ENCODE measurements around the gene LAMA3.

The LAMA3 gene

DNA sequence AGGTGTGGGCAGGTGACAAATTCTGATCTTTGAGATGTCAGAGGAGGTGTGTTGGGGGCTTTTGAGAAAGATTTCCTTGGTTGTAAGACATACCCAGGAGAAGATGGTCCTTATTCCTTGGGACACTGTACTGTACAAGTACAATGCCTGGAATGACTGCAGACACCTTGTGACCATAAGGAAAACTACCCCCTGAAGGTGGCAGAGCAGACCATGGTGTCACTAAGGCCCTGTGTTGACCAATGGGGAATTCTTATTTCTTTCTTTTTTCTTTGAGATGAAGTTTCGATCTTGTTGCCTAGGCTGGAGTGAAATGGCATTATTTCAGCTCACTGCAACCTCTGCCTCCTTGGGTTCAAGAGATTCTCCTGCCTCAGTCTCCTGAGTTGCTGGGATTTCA is 22.1 kb upstream of the LAMA3 start:
- no peak overlapping the region for H3K23ac ChIP-seq (ENCODE audit: low read depth, low read length, poor library complexity)
- DNase-seq (ENCODE audit: low spot score), result no peak
- no peak overlapping the region for H3K18ac ChIP-seq (ENCODE audit: low read length)
- no peaks in the 10 kb centered on the region for H3K36me3 ChIP-seq (replicated peaks in 1 of 2; ENCODE audit: control insufficient read depth in 2 of 2, insufficient read depth in 2 of 2, low read length in 2 of 2)
- H4K91ac ChIP-seq (ENCODE audit: low read depth, low read length, poor library complexity), result no peak overlapping the region
- H3K4me1 ChIP-seq (ENCODE audit: control insufficient read depth in 2 of 2, insufficient read depth in 1 of 2, low read depth in 1 of 2, low read length in 2 of 2), result peaks cover 0 to 3% of the 10 kb centered on the region in 2 donors
- H2BK5ac ChIP-seq (ENCODE audit: low read length), result no peak overlapping the region
- H2BK120ac ChIP-seq (ENCODE audit: low read depth, low read length), result no peak overlapping the region
- H3K79me1 ChIP-seq (ENCODE audit: low read depth, low read length), result no peaks in the 10 kb centered on the region
- no peak overlapping the region for H3K4ac ChIP-seq (ENCODE audit: low read length)
- WGBS, 2 donors (ENCODE audit: extremely low coverage in 2 of 2, insufficient read length in 2 of 2, insufficient replicate concordance in 1 of 2), result no CpG with 5 or more reads among the region's 1 CpG
- no peak overlapping the region for H2AK5ac ChIP-seq (ENCODE audit: low read depth, low read length)
- no peak overlapping the region for H2AFZ ChIP-seq (ENCODE audit: low read length)
- H2BK15ac ChIP-seq (ENCODE audit: low read length), result no peak overlapping the region
- H3K4me3 ChIP-seq (ENCODE audit: low read length in 2 of 2), result no peak overlapping the region
- H3K4me2 ChIP-seq (ENCODE audit: insufficient read depth, low read length, poor library complexity, severe bottlenecking), result no peak overlapping the region
- H2BK12ac ChIP-seq (ENCODE audit: low read length), result no peak overlapping the region
- H3K9ac ChIP-seq (ENCODE audit: low read depth, low read length, poor library complexity), result no peak overlapping the region
- H3K9me3 ChIP-seq (replicated peaks in 1 of 2; ENCODE audit: control insufficient read depth in 2 of 2, insufficient read depth in 1 of 2, low read depth in 1 of 2, low read length in 2 of 2), result no peaks in the 10 kb centered on the region
- H3K27me3 ChIP-seq (ENCODE audit: control insufficient read depth in 3 of 3, insufficient read depth in 3 of 3, low read depth in 1 of 3, low read length in 3 of 3), result peaks cover 0 to 46% (median 9%) of the 10 kb centered on the region in 3 experiments
- H3K14ac ChIP-seq (ENCODE audit: low read length), result no peak overlapping the region
- no peak overlapping the region for H3K27ac ChIP-seq (replicated peaks; ENCODE audit: low read length)
- no peak overlapping the region for H4K8ac ChIP-seq (ENCODE audit: low read depth, low read length)

DNA sequence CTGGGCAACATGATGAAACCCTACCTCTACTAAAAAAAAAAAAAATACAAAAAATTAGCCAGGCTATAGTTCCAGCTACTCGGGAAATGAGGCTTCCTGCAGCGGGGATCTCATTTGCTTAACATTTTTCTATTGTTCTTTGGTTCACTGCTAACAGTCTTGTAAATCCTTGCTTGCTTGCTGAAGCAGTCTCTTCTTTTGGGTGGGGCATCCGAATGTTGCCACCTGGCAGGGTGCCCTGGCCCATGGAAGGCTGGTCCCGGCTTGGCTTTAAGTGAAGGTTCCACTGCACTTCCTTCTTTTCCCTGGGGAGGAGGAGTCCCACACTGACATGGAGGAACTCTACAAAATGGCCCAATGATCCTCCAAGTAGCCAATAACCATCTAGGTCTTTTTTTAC is 20.5 kb upstream of the LAMA3 start:
- Histone ChIP-seq H2BK5ac (ENCODE audit: low read length) (no peak overlapping the region), H2AK5ac (ENCODE audit: low read depth, low read length) (no peak overlapping the region), H3K27ac (replicated peaks; ENCODE audit: low read length) (no peak overlapping the region), H3K4ac (ENCODE audit: low read length) (no peak overlapping the region), H3K4me2 (ENCODE audit: insufficient read depth, low read length, poor library complexity, severe bottlenecking) (no peak overlapping the region), H3K79me1 (ENCODE audit: low read depth, low read length) (no peaks in the 10 kb centered on the region), H3K23ac (ENCODE audit: low read depth, low read length, poor library complexity) (no peak overlapping the region), H4K8ac (ENCODE audit: low read depth, low read length) (no peak overlapping the region), H3K36me3 (replicated peaks in 1 of 2; ENCODE audit: control insufficient read depth in 2 of 2, insufficient read depth in 2 of 2, low read length in 2 of 2) (no peaks in the 10 kb centered on the region), H3K18ac (ENCODE audit: low read length) (no peak overlapping the region), H2AFZ (ENCODE audit: low read length) (no peak overlapping the region), H3K4me3 (ENCODE audit: low read length in 2 of 2) (no peak overlapping the region), H3K27me3 (ENCODE audit: control insufficient read depth in 3 of 3, insufficient read depth in 3 of 3, low read depth in 1 of 3, low read length in 3 of 3) (peaks cover 0 to 31% (median 2%) of the 10 kb centered on the region in 3 experiments), H4K91ac (ENCODE audit: low read depth, low read length, poor library complexity) (no peak overlapping the region), H2BK15ac (ENCODE audit: low read length) (no peak overlapping the region), H3K4me1 (ENCODE audit: control insufficient read depth in 2 of 2, insufficient read depth in 1 of 2, low read depth in 1 of 2, low read length in 2 of 2) (no peaks in the 10 kb centered on the region), H3K14ac (ENCODE audit: low read length) (no peak overlapping the region), H2BK120ac (ENCODE audit: low read depth, low read length) (no peak overlapping the region), H3K9me3 (replicated peaks in 1 of 2; ENCODE audit: control insufficient read depth in 2 of 2, insufficient read depth in 1 of 2, low read depth in 1 of 2, low read length in 2 of 2) (no peaks in the 10 kb centered on the region), H3K9ac (ENCODE audit: low read depth, low read length, poor library complexity) (no peak overlapping the region), H2BK12ac (ENCODE audit: low read length) (no peak overlapping the region)
- no peak for DNase-seq (ENCODE audit: low spot score)
- no CpG with 5 or more reads among the region's 4 CpGs for WGBS, 2 donors (ENCODE audit: extremely low coverage in 2 of 2, insufficient read length in 2 of 2, insufficient replicate concordance in 1 of 2)

DNA sequence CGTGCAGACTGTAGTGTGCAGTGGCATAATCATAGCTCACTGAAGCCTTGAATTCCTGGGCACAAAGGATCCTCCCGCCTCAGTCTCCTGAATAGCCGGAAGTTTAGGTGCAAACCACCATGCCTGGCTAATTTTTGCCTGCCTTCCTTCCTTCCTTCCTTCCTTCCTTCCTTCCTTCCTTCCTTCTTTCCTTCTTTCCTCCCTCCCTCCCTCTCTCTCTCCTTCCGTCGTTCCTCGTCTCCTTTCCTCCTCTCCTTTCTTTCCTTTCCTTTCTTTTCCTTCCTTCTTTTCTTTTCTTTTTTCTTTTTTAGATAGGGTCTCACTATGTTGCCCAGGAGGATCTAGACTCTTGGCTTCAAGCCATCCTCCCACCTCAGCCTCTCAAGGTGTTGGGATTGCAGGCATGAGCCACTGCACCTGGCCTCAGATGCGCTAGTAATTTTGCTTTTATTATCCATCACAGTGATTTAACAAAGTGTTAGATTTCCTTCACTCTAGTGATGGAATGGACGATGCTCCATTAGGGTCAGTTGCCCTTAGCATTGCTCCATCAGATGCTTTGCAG is 20.0 kb upstream of the LAMA3 start:
- H4K91ac ChIP-seq (ENCODE audit: low read depth, low read length, poor library complexity), result no peak overlapping the region
- peaks cover 0 to 25% (median 2%) of the 10 kb centered on the region in 3 experiments for H3K27me3 ChIP-seq (ENCODE audit: control insufficient read depth in 3 of 3, insufficient read depth in 3 of 3, low read depth in 1 of 3, low read length in 3 of 3)
- H3K9me3 ChIP-seq (replicated peaks in 1 of 2; ENCODE audit: control insufficient read depth in 2 of 2, insufficient read depth in 1 of 2, low read depth in 1 of 2, low read length in 2 of 2), result no peaks in the 10 kb centered on the region

DNA sequence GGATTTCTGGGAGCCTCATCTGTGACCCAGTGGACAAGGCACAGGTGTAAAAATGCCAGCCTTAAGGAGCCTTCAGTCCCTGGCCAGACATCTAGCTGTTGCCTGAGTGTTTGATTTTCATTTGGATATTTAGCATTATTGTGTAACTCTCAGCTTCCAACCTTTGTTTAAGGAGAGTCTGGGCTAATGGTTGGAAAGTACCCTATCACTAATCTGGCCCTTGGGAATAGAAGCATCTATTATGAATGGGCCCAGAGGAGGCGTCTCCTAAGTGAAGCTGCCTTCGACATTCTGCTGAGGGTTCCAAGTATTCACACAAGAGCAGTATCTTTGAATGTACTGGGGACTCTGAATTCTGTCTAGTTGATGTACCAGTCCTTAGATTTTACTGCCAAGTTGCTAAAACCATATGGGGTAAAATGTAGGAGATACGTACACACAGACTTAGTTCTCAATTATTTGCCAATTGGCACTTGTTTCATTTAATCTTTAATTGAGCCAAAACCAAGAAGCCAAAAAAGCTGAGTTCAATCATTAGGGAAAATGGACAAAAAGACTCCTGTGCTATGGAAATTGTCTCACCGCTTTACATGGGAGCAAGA is 19.3 kb upstream of the LAMA3 start:
- no peak overlapping the region for H2BK12ac ChIP-seq (ENCODE audit: low read length)
- no peak overlapping the region for H3K4ac ChIP-seq (ENCODE audit: low read length)
- no peaks in the 10 kb centered on the region for H3K4me1 ChIP-seq (ENCODE audit: control insufficient read depth in 2 of 2, insufficient read depth in 1 of 2, low read depth in 1 of 2, low read length in 2 of 2)
- H2AK5ac ChIP-seq (ENCODE audit: low read depth, low read length), result no peak overlapping the region
- no peak overlapping the region for H3K4me2 ChIP-seq (ENCODE audit: insufficient read depth, low read length, poor library complexity, severe bottlenecking)
- H3K23ac ChIP-seq (ENCODE audit: low read depth, low read length, poor library complexity), result no peak overlapping the region
- peaks cover 0 to 19% (median 2%) of the 10 kb centered on the region in 3 experiments for H3K27me3 ChIP-seq (ENCODE audit: control insufficient read depth in 3 of 3, insufficient read depth in 3 of 3, low read depth in 1 of 3, low read length in 3 of 3)
- no peak overlapping the region for H3K27ac ChIP-seq (replicated peaks; ENCODE audit: low read length)
- H3K9me3 ChIP-seq (replicated peaks in 1 of 2; ENCODE audit: control insufficient read depth in 2 of 2, insufficient read depth in 1 of 2, low read depth in 1 of 2, low read length in 2 of 2), result no peaks in the 10 kb centered on the region
- no peaks in the 10 kb centered on the region for H3K36me3 ChIP-seq (replicated peaks in 1 of 2; ENCODE audit: control insufficient read depth in 2 of 2, insufficient read depth in 2 of 2, low read length in 2 of 2)
- H2BK15ac ChIP-seq (ENCODE audit: low read length), result no peak overlapping the region
- H3K18ac ChIP-seq (ENCODE audit: low read length), result no peak overlapping the region
- no peak overlapping the region for H2AFZ ChIP-seq (ENCODE audit: low read length)
- no CpG with 5 or more reads among the region's 4 CpGs for WGBS, 2 donors (ENCODE audit: extremely low coverage in 2 of 2, insufficient read length in 2 of 2, insufficient replicate concordance in 1 of 2)
- no peaks in the 10 kb centered on the region for H3K79me1 ChIP-seq (ENCODE audit: low read depth, low read length)
- no peak overlapping the region for H4K91ac ChIP-seq (ENCODE audit: low read depth, low read length, poor library complexity)
- no peak overlapping the region for H2BK120ac ChIP-seq (ENCODE audit: low read depth, low read length)
- H4K8ac ChIP-seq (ENCODE audit: low read depth, low read length), result no peak overlapping the region
- no peak overlapping the region for H3K14ac ChIP-seq (ENCODE audit: low read length)
- H3K9ac ChIP-seq (ENCODE audit: low read depth, low read length, poor library complexity), result no peak overlapping the region
- no peak overlapping the region for H2BK5ac ChIP-seq (ENCODE audit: low read length)
- no peak overlapping the region for H3K4me3 ChIP-seq (ENCODE audit: low read length in 2 of 2)
- DNase-seq (ENCODE audit: low spot score), result no peak

More for the DNA sequence above, 20.0 kb upstream of the LAMA3 start:
- Histone ChIP-seq H2AFZ (ENCODE audit: low read length) (no peak overlapping the region), H3K4me1 (ENCODE audit: control insufficient read depth in 2 of 2, insufficient read depth in 1 of 2, low read depth in 1 of 2, low read length in 2 of 2) (no peaks in the 10 kb centered on the region), H3K4me3 (ENCODE audit: low read length in 2 of 2) (no peak overlapping the region), H3K14ac (ENCODE audit: low read length) (no peak overlapping the region), H3K79me1 (ENCODE audit: low read depth, low read length) (no peaks in the 10 kb centered on the region), H4K8ac (ENCODE audit: low read depth, low read length) (no peak overlapping the region), H3K23ac (ENCODE audit: low read depth, low read length, poor library complexity) (no peak overlapping the region), H3K4ac (ENCODE audit: low read length) (no peak overlapping the region), H3K18ac (ENCODE audit: low read length) (no peak overlapping the region), H3K36me3 (replicated peaks in 1 of 2; ENCODE audit: control insufficient read depth in 2 of 2, insufficient read depth in 2 of 2, low read length in 2 of 2) (no peaks in the 10 kb centered on the region), H2BK5ac (ENCODE audit: low read length) (no peak overlapping the region), H2AK5ac (ENCODE audit: low read depth, low read length) (no peak overlapping the region), H2BK120ac (ENCODE audit: low read depth, low read length) (no peak overlapping the region), H3K27ac (replicated peaks; ENCODE audit: low read length) (no peak overlapping the region), H3K4me2 (ENCODE audit: insufficient read depth, low read length, poor library complexity, severe bottlenecking) (no peak overlapping the region), H2BK15ac (ENCODE audit: low read length) (no peak overlapping the region), H2BK12ac (ENCODE audit: low read length) (no peak overlapping the region), H3K9ac (ENCODE audit: low read depth, low read length, poor library complexity) (no peak overlapping the region)
- no peak for DNase-seq (ENCODE audit: low spot score)
- 100% methylated on average over 2 to 3 of the region's 8 CpGs for WGBS, 2 donors (ENCODE audit: extremely low coverage in 2 of 2, insufficient read length in 2 of 2, insufficient replicate concordance in 1 of 2)

Measured in neuronal stem cell (in vitro differentiated cells).